ENCODE data around the gene GGTA1.
"Not testable (repeated sequence)": the region's sequence is repeated elsewhere in the genome, so short reads cannot be mapped to it uniquely, and the experiment has no call there.

GGTA1 gene

GRCh38 chr9:121463026-121463807 lies 36.4 kb downstream of the GGTA1 start:
- no peak for DNase-seq (ENCODE audit: low read depth in 2 of 3, low spot score in 2 of 3)

GRCh38 chr9:121459513-121459912 lies 40.1 kb downstream of the GGTA1 start:
- DNase-seq (ENCODE audit: low read depth in 2 of 3, low spot score in 2 of 3) = no peak

GRCh38 chr9:121458449-121458848 lies 41.2 kb downstream of the GGTA1 start:
- DNase-seq (ENCODE audit: low read depth in 2 of 3, low spot score in 2 of 3) = not testable (repeated sequence)

- DNase-seq (ENCODE audit: low read depth in 2 of 3, low spot score in 2 of 3) = peak in 2 of 3 experiments; percentile 6 to 24
Measured at GRCh38 chr9:121455527-121456239, 44.0 kb downstream of the GGTA1 start.

- no peak for DNase-seq (ENCODE audit: low read depth in 2 of 3, low spot score in 2 of 3)
Measured at GRCh38 chr9:121454972-121455371, 44.7 kb downstream of the GGTA1 start.

- no peak for DNase-seq (ENCODE audit: low read depth in 2 of 3, low spot score in 2 of 3)
Measured at GRCh38 chr9:121453232-121453892, 46.3 kb downstream of the GGTA1 start.

GRCh38 chr9:121452085-121452484 lies 47.6 kb downstream of the GGTA1 start:
- no peak for DNase-seq (ENCODE audit: low read depth in 2 of 3, low spot score in 2 of 3)

- DNase-seq (ENCODE audit: low read depth in 2 of 3, low spot score in 2 of 3) = no peak
Measured at GRCh38 chr9:121451586-121451985, 48.1 kb downstream of the GGTA1 start.

GRCh38 chr9:121450241-121450640 lies 49.4 kb downstream of the GGTA1 start:
- no peak for DNase-seq (ENCODE audit: low read depth in 2 of 3, low spot score in 2 of 3)

GRCh38 chr9:121449786-121450185 lies 49.9 kb downstream of the GGTA1 start:
- DNase-seq (ENCODE audit: low read depth in 2 of 3, low spot score in 2 of 3) = no peak

GRCh38 chr9:121447321-121447834 lies 52.3 kb downstream of the GGTA1 start:
- DNase-seq (ENCODE audit: low read depth in 2 of 3, low spot score in 2 of 3) = no peak

GRCh38 chr9:121445986-121446385 lies 53.7 kb downstream of the GGTA1 start:
- no peak for DNase-seq (ENCODE audit: low read depth in 2 of 3, low spot score in 2 of 3)

- no peak for DNase-seq (ENCODE audit: low read depth in 2 of 3, low spot score in 2 of 3)
Measured at GRCh38 chr9:121443981-121444380, 55.7 kb downstream of the GGTA1 start.

GRCh38 chr9:121441165-121441564 lies 58.5 kb downstream of the GGTA1 start:
- DNase-seq (ENCODE audit: low read depth in 2 of 3, low spot score in 2 of 3) = no peak

GRCh38 chr9:121439711-121440664 lies 59.7 kb downstream of the GGTA1 start:
- DNase-seq (ENCODE audit: low read depth in 2 of 3, low spot score in 2 of 3) = no peak

- DNase-seq (ENCODE audit: low read depth in 2 of 3, low spot score in 2 of 3) = no peak
Measured at GRCh38 chr9:121439016-121439415, 60.6 kb downstream of the GGTA1 start.

GRCh38 chr9:121437891-121438290 lies 61.8 kb downstream of the GGTA1 start:
- DNase-seq (ENCODE audit: low read depth in 2 of 3, low spot score in 2 of 3) = no peak

GRCh38 chr9:121437046-121437445 lies 62.6 kb downstream of the GGTA1 start:
- DNase-seq (ENCODE audit: low read depth in 2 of 3, low spot score in 2 of 3) = not testable (repeated sequence)

- no peak for DNase-seq (ENCODE audit: low read depth in 2 of 3, low spot score in 2 of 3)
Measured at GRCh38 chr9:121434969-121435368, 64.7 kb downstream of the GGTA1 start.

GRCh38 chr9:121427899-121428298 lies 71.7 kb downstream of the GGTA1 start:
- no peak for DNase-seq (ENCODE audit: low read depth in 2 of 3, low spot score in 2 of 3)

GRCh38 chr9:121424024-121424432 lies 75.6 kb downstream of the GGTA1 start:
- DNase-seq (ENCODE audit: low read depth in 2 of 3, low spot score in 2 of 3) = no peak
